K562 (cell line): ENCODE measurements around the gene GNPTAB. TPM values are rescaled to one million over a fixed set of nuclear protein-coding genes. Genes with fewer than 3 reads are reported as not detected.

Experiments
- ATAC-seq: fragments of 200-7000 bp; cut with Tn5 transposase; 3 replicates; pipeline ENCODE4 v1.9.1; 2020; ENCODE audit warnings: moderate library complexity
- BruUV-seq: library from RNA; stranded (reverse); fragments of 400-500 nt; replicated peaks from 2 replicates; lab custom pipeline; 2021; lab: Mats Ljungman, UMichigan
- CTCF ChIA-PET: fragments of 300-600 bp; formaldehyde crosslinking; extraction: SDS; loops from one replicate; lab custom pipeline; 2021; ENCODE audit warnings: low intra/inter-chr PET ratio; lab: Yijun Ruan, JAX
- POLR2A ChIA-PET: fragments of 300-600, 350-650 bp; sonication (Branson Sonifier 250); formaldehyde crosslinking; extraction: SDS; loops from one replicate; lab custom pipeline; 2021; ENCODE audit warnings: antibody characterized with exemption, inconsistent platforms; lab: Yijun Ruan, JAX
- DNase-seq, 4 experiments: peaks; one replicate each; pipeline versions ENCODE4 v3.0.0 to v3.0.0-alpha.2; 2011 to 2018; ENCODE audit warnings: low spot score in 3 of 4, mixed read lengths in 3 of 4; ENCODE audit errors: extremely low read depth in 1 of 4
- FAIRE-seq: peaks from 2 replicates; lab custom pipeline; 2011; peaks lifted over from hg19 to GRCh38; lab: Jason Lieb, UNC
- H2AFZ ChIP-seq: 2 replicates; pipeline ENCODE4 v1.6.0; 2011; ENCODE audit warnings: low read depth, low read length, control low read depth, inconsistent platforms
- H3K27ac ChIP-seq: fragments of 200-600 bp; 3 replicates; pipeline ENCODE4 v1.8.0; 2011; ENCODE audit warnings: low read depth, mild to moderate bottlenecking, control low read depth, inconsistent platforms, low read length, moderate library complexity, mixed read lengths; ENCODE audit errors: extremely low read depth
- H3K27me3 ChIP-seq, 2 experiments: fragments of 300-600 bp in 1 of 2; 2 replicates in 1 of 2; 3 replicates in 1 of 2; pipeline versions ENCODE4 v1.6.0 to v1.8.0; 2011; ENCODE audit warnings: inconsistent platforms in 2 of 2, low read length in 2 of 2, mild to moderate bottlenecking in 1 of 2, mixed read lengths in 1 of 2, moderate library complexity in 1 of 2; ENCODE audit not compliant: control insufficient read depth in 2 of 2, insufficient read depth in 2 of 2
- H3K36me3 ChIP-seq: fragments of 300-600 bp; 3 replicates; pipeline ENCODE4 v1.8.0; 2011; ENCODE audit warnings: mild to moderate bottlenecking, low read length, inconsistent platforms; ENCODE audit not compliant: control insufficient read depth, insufficient read depth
- H3K4me1 ChIP-seq, 2 experiments: fragments of 200-600 bp in 1 of 2; replicated peaks in 1 of 2; 2 replicates in 1 of 2; 3 replicates in 1 of 2; pipeline versions ENCODE4 v1.5.1 to v1.8.0; 2011; ENCODE audit warnings: inconsistent platforms in 2 of 2, low read length in 2 of 2, mild to moderate bottlenecking in 1 of 2, mixed read lengths in 1 of 2, moderate library complexity in 1 of 2; ENCODE audit not compliant: control insufficient read depth in 2 of 2, insufficient read depth in 2 of 2
- H3K4me2 ChIP-seq: 2 replicates; pipeline ENCODE4 v1.6.1; 2011; ENCODE audit warnings: low read length, control low read depth, inconsistent platforms, mixed read lengths; ENCODE audit not compliant: insufficient read depth
- H3K4me3 ChIP-seq: fragments of 200-600 bp; sonication (generic), shearing (Covaris generic); 2 replicates; pipeline ENCODE4 v1.5.1; 2016; ENCODE audit warnings: control low read depth, inconsistent platforms
- H3K79me2 ChIP-seq: fragments of 200-600 bp; 3 replicates; pipeline ENCODE4 v1.8.0; 2011; ENCODE audit warnings: low read length, inconsistent platforms; ENCODE audit not compliant: control insufficient read depth, insufficient read depth
- H3K9ac ChIP-seq, 2 experiments: 2 replicates each; pipeline versions ENCODE4 v1.6.0 to v1.6.1; 2011; ENCODE audit warnings: low read depth in 2 of 2, low read length in 2 of 2, control low read depth in 1 of 2, inconsistent platforms in 1 of 2, mild to moderate bottlenecking in 1 of 2, mixed read lengths in 1 of 2; ENCODE audit not compliant: insufficient read depth in 1 of 2
- H3K9me1 ChIP-seq: one replicate; pipeline ENCODE4 v1.6.0; 2011; ENCODE audit warnings: inconsistent platforms, mild to moderate bottlenecking, low read length, moderate library complexity; ENCODE audit not compliant: control insufficient read depth, insufficient read depth
- H3K9me3 ChIP-seq: replicated peaks from 2 replicates; pipeline ENCODE4 v1.5.1; 2011; ENCODE audit warnings: low read depth, low read length, inconsistent platforms; ENCODE audit not compliant: control insufficient read depth, insufficient read depth
- H4K20me1 ChIP-seq: replicated peaks from 2 replicates; pipeline ENCODE4 v1.6.1; 2011; ENCODE audit warnings: low read length, inconsistent platforms, mixed read lengths; ENCODE audit not compliant: control insufficient read depth, insufficient read depth
- CBFB ChIP-seq: sonication (generic); formaldehyde crosslinking; IDR thresholded peaks from 2 replicates; pipeline ENCODE4 v1.4.0; 2020; ENCODE audit warnings: mild to moderate bottlenecking, missing genetic modification reagents
- CTBP1 ChIP-seq: fragments of 450-650 bp; IDR thresholded peaks from 2 replicates; pipeline ENCODE4 v1.6.1; 2016; ENCODE audit warnings: borderline replicate concordance
- FOSL1 ChIP-seq: fragments of 200-800 bp; sonication (Bioruptor generic); conservative IDR thresholded peaks from 2 replicates; pipeline ENCODE4 v1.6.1; 2016; ENCODE audit warnings: missing genetic modification characterization, missing compliant biosample characterization
- FOXP1 ChIP-seq: sonication (generic); formaldehyde crosslinking; IDR thresholded peaks from 2 replicates; pipeline ENCODE4 v1.8.0; 2022; ENCODE audit warnings: mild to moderate bottlenecking, missing genetic modification reagents
- HMGN3 ChIP-seq: IDR thresholded peaks from 2 replicates; pipeline ENCODE4 v1.6.1; 2011; ENCODE audit warnings: borderline replicate concordance, low read depth, mild to moderate bottlenecking, mixed read lengths, low read length; ENCODE audit not compliant: insufficient read length; ENCODE audit errors: extremely low read depth
- MAZ ChIP-seq, 2 experiments: fragments of 450-650 bp in 1 of 2; sonication (generic) in 1 of 2; formaldehyde crosslinking; IDR thresholded peaks in 1 of 2; conservative IDR thresholded peaks in 1 of 2; 2 replicates each; pipeline versions ENCODE4 v1.4.0 to v1.5.0; 2020; ENCODE audit warnings: mild to moderate bottlenecking in 1 of 2, missing genetic modification reagents in 1 of 2
- MGA ChIP-seq: fragments of 450-650 bp; IDR thresholded peaks from 2 replicates; pipeline ENCODE4 v1.6.1; 2016; ENCODE audit warnings: mild to moderate bottlenecking, moderate library complexity
- PHF21A ChIP-seq: fragments of 450-650 bp; IDR thresholded peaks from 2 replicates; pipeline ENCODE4 v1.6.1; 2017; ENCODE audit warnings: low read depth, borderline replicate concordance
- TCF3 ChIP-seq: sonication (generic); formaldehyde crosslinking; IDR thresholded peaks from 2 replicates; pipeline ENCODE4 v1.4.0; 2020; ENCODE audit warnings: mild to moderate bottlenecking, missing genetic modification reagents
- ZNF165 ChIP-seq: fragments of 250-450 bp; sonication (Bioruptor Pico); IDR thresholded peaks from 2 replicates; pipeline ENCODE4 v1.4.0; 2020; ENCODE audit warnings: borderline replicate concordance
- ZNF589 ChIP-seq: fragments of 200-800 bp; sonication (Bioruptor generic); IDR thresholded peaks from 2 replicates; pipeline ENCODE4 v1.6.1; 2016; ENCODE audit warnings: low read depth, missing genetic modification characterization, missing compliant biosample characterization
- WGBS: fragments of 100-300 bp; shearing (Covaris generic); methylation state at CpG from one replicate; pipeline ENCODE4 v1.1.6; 2016; ENCODE audit warnings: low coverage, mixed read lengths; ENCODE audit not compliant: insufficient coverage; ENCODE audit errors: missing lambda C conversion rate; 5-methylcytosine and 5-hydroxymethylcytosine counted together
- in situ Hi-C: fragments of 300-500 bp; cut with MboI; formaldehyde crosslinking; loops from 4 replicates; pipeline ENCODE4 v1.15.0; 2018; ENCODE audit warnings: inconsistent platforms, mixed read lengths
- intact Hi-C: fragments of 100-400 bp; cut with micrococcal nuclease; formaldehyde crosslinking; loops from 2 replicates; pipeline ENCODE4 v1.14.2; 2022
- polyA plus RNA-seq, 8 experiments: library from polyadenylated mRNA; depleted of rRNA in 4 of 8; stranded (reverse) in 5 of 8; unstranded in 3 of 8; fragments of >200 nt; fragmentation: Nextera tagmentation in 2 of 8; fragmentation: Illumina TruSeq in 1 of 8; extraction: Ambion mirVana in 2 of 8; extraction: Trizol in 1 of 8; gene quantifications; 2 replicates each; pipeline versions ENCODE4 v1.2.1 to v1.2.3, GENCODE V29; 2011 to 2014; ENCODE audit warnings: inconsistent platforms in 1 of 8, missing spikeins in 1 of 8
- total RNA-seq, 7 experiments: library from RNA; depleted of rRNA in 6 of 7; stranded (reverse); fragments of >200 nt in 6 of 7; fragmentation: Illumina TruSeq in 2 of 7; extraction: Trizol in 2 of 7; gene quantifications; 2 replicates each; pipeline versions ENCODE4 v1.2.1 to v1.2.3, GENCODE V29; 2011 to 2021; ENCODE audit warnings: low replicate concordance in 1 of 7

The GNPTAB gene
- total and polyA plus RNA-seq, 9 of the 15 experiments (the other 6 are each of a cell fraction or from before 2014, with no cell fraction given), result 5.9 to 23.2 (median 19.3) TPM

- H3K9ac ChIP-seq, result peak overlapping the region; percentile 87 to 98; a peak in 3 of 4 replicates
- H3K9me1 ChIP-seq, result no peaks in the 10 kb centered on the region
- H3K4me1 ChIP-seq, result peaks cover 14 to 17% of the 10 kb centered on the region in 2 experiments; a peak in 4 of 5 replicates
- DNase-seq, result peak; percentile 32 to 40 (median 38)
- no peaks in the 10 kb centered on the region for H3K27me3 ChIP-seq
- H3K36me3 ChIP-seq, result no peaks in the 10 kb centered on the region
- intact Hi-C loops, result no loop called here
- peak; percentile 31 for ATAC-seq
- no TSS peak for BruUV-seq
- H2AFZ ChIP-seq, result peak overlapping the region; percentile 99
- H3K27ac ChIP-seq, result peak overlapping the region; percentile 87
- FAIRE-seq, result no peak
- ChIA-PET POLR2A (interaction anchor here (0.6 to 1.6 kb wide), 10 partner anchors 9 to 84 kb away, joined by 3 to 5 read pairs (median 4); no protein-coding TSS in a partner anchor), CTCF (no interaction called here)
- no peaks in the 10 kb centered on the region for H4K20me1 ChIP-seq
- H3K79me2 ChIP-seq, result no peaks in the 10 kb centered on the region
- in situ Hi-C loops, result no loop called here
- H3K4me3 ChIP-seq, result peak overlapping the region; percentile 58
- H3K9me3 ChIP-seq, result no peaks in the 10 kb centered on the region
- H3K4me2 ChIP-seq, result peak overlapping the region; percentile 89
- 1% methylated on average over 16 of the region's 24 CpGs for WGBS
- TF ChIP-seq CBFB (CRISPR knock-in tag) (0 out of 2 replicates have a peak, but pooled peaks have one; percentile 59), TCF3 (no peak), HMGN3 (no peak), ZNF165 (CRISPR knock-in tag) (0 out of 2 replicates have a peak, but pooled peaks have one; percentile 13), FOXP1 (CRISPR knock-in tag) (0 out of 2 replicates have a peak, but pooled peaks have one; percentile 9), FOSL1 (tag) (0 out of 2 replicates have a peak, but pooled peaks have one; percentile 3), MGA (peak; percentile 41; the same call in 1 of the 2 replicates), MAZ (CRISPR knock-in tag; conservative IDR thresholded peaks at IDR 0.05 in 1 of 2, IDR thresholded peaks at IDR 0.05 in 1 of 2) (peak in 1 of 2 experiments; percentile 2; a peak in 1 of 4 replicates), CTBP1 (0 out of 2 replicates have a peak, but pooled peaks have one; percentile 7), ZNF589 (CRISPR knock-in tag) (peak; percentile 25; the same call in 1 of the 2 replicates), PHF21A (peak; percentile 52; the same call in 1 of the 2 replicates)
These were observed 47.1 kb upstream of the GNPTAB start for GRCh38 chr12:101877806-101878242.
